Retinal pigment epithelial cell (primary cell): ENCODE data around the gene DST.

ENCODE experiments used
- DNase-seq: peaks from one replicate; pipeline ENCODE4 v3.0.0-alpha.2; 2010; ENCODE audit warnings: low read depth
- H3K4me3 ChIP-seq: 2 replicates; pipeline ENCODE4 v1.5.1; 2011; ENCODE audit warnings: mild to moderate bottlenecking, low read length, control low read depth, moderate library complexity
- CTCF ChIP-seq: conservative IDR thresholded peaks from 2 replicates; pipeline ENCODE4 v1.5.1; 2011; ENCODE audit warnings: low read depth, low read length, control low read depth, inconsistent platforms

The DST gene

GRCh38 chr6:56456785-56457184, 185.9 kb downstream of the DST start:
- no peak for DNase-seq
- TF ChIP-seq CTCF = no peak

GRCh38 chr6:56450882-56451739, 191.6 kb downstream of the DST start:
- TF ChIP-seq CTCF = no peak
- DNase-seq = peak; percentile 61
- no peak overlapping the region for H3K4me3 ChIP-seq

More at GRCh38 chr6:56456785-56457184, 185.9 kb downstream of the DST start:
- no peak overlapping the region for H3K4me3 ChIP-seq

GRCh38 chr6:56450376-56450775, 192.3 kb downstream of the DST start:
- DNase-seq = no peak
- no peak for TF ChIP-seq CTCF

GRCh38 chr6:56448046-56448445, 194.6 kb downstream of the DST start:
- H3K4me3 ChIP-seq = no peak overlapping the region
- no peak for DNase-seq
- TF ChIP-seq CTCF = no peak

More at GRCh38 chr6:56450376-56450775, 192.3 kb downstream of the DST start:
- H3K4me3 ChIP-seq = no peak overlapping the region

- H3K4me3 ChIP-seq = no peak overlapping the region
- TF ChIP-seq CTCF = no peak
- DNase-seq = no peak
Observed at GRCh38 chr6:56445818-56446217, 196.9 kb downstream of the DST start.

GRCh38 chr6:56444855-56445254, 197.8 kb downstream of the DST start:
- no peak for TF ChIP-seq CTCF
- H3K4me3 ChIP-seq = no peak overlapping the region
- no peak for DNase-seq

GRCh38 chr6:56440551-56440981, 202.1 kb downstream of the DST start:
- H3K4me3 ChIP-seq = no peak overlapping the region
- no peak for DNase-seq
- no peak for TF ChIP-seq CTCF
